ENCODE results near the gene RAB40C. TPM values are rescaled to one million over a fixed set of nuclear protein-coding genes. Genes with fewer than 3 reads are reported as not detected.

Gene RAB40C
- total and polyA plus RNA-seq, 9 donors = 9.4 to 15.4 (median 13.0) TPM

DNA sequence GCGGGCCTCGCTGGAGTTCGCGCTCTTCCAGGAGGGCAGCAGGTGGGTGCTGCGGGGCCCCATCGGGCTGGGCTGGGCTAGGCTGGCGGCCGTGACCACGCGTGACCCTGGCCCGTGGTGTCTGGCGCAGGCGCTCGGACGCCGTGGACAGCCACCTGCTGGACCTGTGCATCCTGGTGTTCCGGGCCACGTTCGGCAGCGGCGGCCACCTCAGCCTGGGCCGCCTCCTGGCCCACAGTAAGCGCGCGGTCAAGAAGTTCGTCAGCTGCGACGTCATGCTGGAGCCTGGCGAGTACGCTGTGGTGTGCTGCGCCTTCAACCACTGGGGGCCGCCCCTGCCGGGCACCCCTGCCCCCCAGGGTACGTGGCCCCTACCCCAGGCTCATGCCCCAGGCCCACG lies 37.7 kb upstream of the RAB40C start:
- Histone ChIP-seq H3K27ac (ENCODE audit: low read length) (no peak overlapping the region), H3K4me1 (ENCODE audit: control insufficient read depth, insufficient read depth, low read length) (peaks cover 25% of the 10 kb centered on the region), H3K27me3 (ENCODE audit: control insufficient read depth, insufficient read depth, low read length) (peaks cover 3% of the 10 kb centered on the region), H3K36me3 (ENCODE audit: control insufficient read depth, insufficient read depth, low read length) (peaks cover 47% of the 10 kb centered on the region), H3K4me3 (ENCODE audit: low read length) (no peak overlapping the region), H3K9me3 (replicated peaks; ENCODE audit: control insufficient read depth, low read depth, low read length) (no peaks in the 10 kb centered on the region)
- no peak for DNase-seq
- 97% methylated on average over 34 of the region's 35 CpGs for WGBS (ENCODE audit: insufficient coverage)

DNA sequence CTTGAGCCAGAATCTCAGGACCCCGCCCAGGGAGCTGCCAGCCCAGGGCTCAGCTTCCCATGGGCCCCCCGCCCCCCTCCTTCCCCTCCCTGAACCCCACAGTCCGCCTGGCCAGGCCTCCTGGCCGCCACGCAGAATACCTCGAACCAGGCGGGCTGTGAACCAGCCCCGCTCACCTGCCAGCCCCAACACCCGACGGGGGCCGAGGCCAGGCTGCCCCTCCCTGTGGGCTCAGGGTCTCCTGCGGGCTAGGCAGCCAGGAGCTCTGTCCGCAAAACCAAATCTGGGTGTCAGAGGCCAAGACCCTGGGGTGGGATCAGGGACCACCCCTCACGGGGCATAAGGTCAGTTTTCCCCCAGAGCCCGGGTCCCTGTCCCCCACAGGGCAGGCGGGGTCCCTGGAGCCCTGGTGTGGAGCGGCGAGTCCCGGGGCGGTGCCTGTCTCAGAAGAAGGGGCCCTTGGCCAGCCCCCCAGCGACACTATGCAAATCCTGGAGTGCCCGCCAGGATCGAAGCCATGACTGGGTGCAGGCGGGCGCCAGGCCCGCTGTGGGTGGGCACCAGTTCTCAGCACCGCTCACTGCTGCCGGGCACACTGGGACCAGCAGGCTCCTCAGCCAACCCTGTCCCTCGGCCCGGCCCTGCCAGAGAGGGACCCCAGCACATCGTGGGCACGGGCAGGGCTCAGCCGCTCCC lies 36.1 kb upstream of the RAB40C start:
- peaks cover 41% of the 10 kb centered on the region for H3K36me3 ChIP-seq (ENCODE audit: control insufficient read depth, insufficient read depth, low read length)
- peaks cover 33% of the 10 kb centered on the region for H3K4me1 ChIP-seq (ENCODE audit: control insufficient read depth, insufficient read depth, low read length)
- H3K27me3 ChIP-seq (ENCODE audit: control insufficient read depth, insufficient read depth, low read length) = peaks cover 18% of the 10 kb centered on the region
- no peak overlapping the region for H3K4me3 ChIP-seq (ENCODE audit: low read length)
- no peaks in the 10 kb centered on the region for H3K9me3 ChIP-seq (replicated peaks; ENCODE audit: control insufficient read depth, low read depth, low read length)
- 89% methylated on average over 26 of the region's 33 CpGs for WGBS (ENCODE audit: insufficient coverage)
- no peak overlapping the region for H3K27ac ChIP-seq (ENCODE audit: low read length)
- no peak for DNase-seq

DNA sequence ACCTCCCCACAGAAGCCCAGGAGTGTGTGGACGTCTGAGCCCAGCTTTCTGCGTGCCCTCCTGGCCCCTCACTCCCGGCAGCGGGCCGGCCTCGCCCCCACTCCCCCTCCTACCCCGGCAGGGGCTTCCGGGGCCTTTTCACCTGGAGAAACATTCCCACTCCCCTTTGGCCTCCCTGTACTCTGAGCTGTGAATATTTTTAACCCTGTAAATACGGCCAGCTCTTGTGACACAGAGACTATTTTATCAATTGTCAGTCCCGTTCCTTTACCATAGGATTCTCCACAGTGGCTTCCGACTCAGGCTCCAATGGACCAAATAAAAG lies 35.6 kb upstream of the RAB40C start:
- 54% methylated on average over 11 of the region's 11 CpGs for WGBS (ENCODE audit: insufficient coverage)
- peaks cover 23% of the 10 kb centered on the region for H3K27me3 ChIP-seq (ENCODE audit: control insufficient read depth, insufficient read depth, low read length)
- no peak for DNase-seq

DNA sequence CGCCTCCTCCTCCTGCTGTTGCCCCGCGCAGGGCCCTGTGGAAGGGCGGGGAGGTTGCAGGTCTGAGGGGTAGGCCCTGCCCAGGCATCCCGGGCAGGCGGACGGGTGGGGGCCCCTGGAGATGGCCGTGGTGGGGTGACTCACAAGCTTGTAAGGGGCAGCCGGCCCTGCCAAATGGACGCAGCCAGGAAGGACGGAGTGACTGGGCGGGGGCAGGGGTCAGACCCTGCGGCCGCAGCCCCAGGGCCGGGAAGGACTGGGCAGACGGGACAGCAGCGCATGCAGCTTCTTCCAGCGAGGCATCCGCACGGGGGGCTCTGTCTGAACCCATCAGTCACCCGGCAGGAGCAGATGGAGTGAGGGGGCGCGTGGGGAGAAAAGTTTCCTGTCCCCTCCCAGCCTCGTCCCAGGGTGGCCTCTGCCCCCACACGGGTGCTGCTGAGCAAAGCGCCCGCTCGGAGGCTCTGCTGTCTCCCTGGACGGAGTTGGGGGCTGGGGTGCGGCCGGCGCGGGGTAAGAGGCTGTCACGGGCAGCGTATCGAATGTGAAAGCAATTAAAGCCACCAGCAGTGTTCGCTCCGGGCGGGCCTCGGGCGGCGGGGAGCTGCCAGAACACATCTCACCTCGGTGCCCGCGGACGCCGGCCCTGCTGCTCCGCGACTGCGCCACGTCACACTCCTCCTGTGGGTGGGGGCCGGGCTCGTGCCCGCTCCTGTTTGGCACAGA lies 35.1 kb upstream of the RAB40C start:
- Histone ChIP-seq H3K9me3 (replicated peaks; ENCODE audit: control insufficient read depth, low read depth, low read length) (no peaks in the 10 kb centered on the region), H3K4me3 (ENCODE audit: low read length) (no peak overlapping the region), H3K4me1 (ENCODE audit: control insufficient read depth, insufficient read depth, low read length) (peaks cover 43% of the 10 kb centered on the region), H3K27ac (ENCODE audit: low read length) (no peak overlapping the region), H3K27me3 (ENCODE audit: control insufficient read depth, insufficient read depth, low read length) (peaks cover 29% of the 10 kb centered on the region), H3K36me3 (ENCODE audit: control insufficient read depth, insufficient read depth, low read length) (peaks cover 31% of the 10 kb centered on the region)
- WGBS (ENCODE audit: insufficient coverage) = 61% methylated on average over 49 of the region's 54 CpGs
- DNase-seq = no peak

More for the DNA sequence above, 35.6 kb upstream of the RAB40C start:
- peaks cover 37% of the 10 kb centered on the region for H3K36me3 ChIP-seq (ENCODE audit: control insufficient read depth, insufficient read depth, low read length)
- no peaks in the 10 kb centered on the region for H3K9me3 ChIP-seq (replicated peaks; ENCODE audit: control insufficient read depth, low read depth, low read length)
- no peak overlapping the region for H3K4me3 ChIP-seq (ENCODE audit: low read length)
- H3K4me1 ChIP-seq (ENCODE audit: control insufficient read depth, insufficient read depth, low read length) = peaks cover 38% of the 10 kb centered on the region
- H3K27ac ChIP-seq (ENCODE audit: low read length) = no peak overlapping the region

DNA sequence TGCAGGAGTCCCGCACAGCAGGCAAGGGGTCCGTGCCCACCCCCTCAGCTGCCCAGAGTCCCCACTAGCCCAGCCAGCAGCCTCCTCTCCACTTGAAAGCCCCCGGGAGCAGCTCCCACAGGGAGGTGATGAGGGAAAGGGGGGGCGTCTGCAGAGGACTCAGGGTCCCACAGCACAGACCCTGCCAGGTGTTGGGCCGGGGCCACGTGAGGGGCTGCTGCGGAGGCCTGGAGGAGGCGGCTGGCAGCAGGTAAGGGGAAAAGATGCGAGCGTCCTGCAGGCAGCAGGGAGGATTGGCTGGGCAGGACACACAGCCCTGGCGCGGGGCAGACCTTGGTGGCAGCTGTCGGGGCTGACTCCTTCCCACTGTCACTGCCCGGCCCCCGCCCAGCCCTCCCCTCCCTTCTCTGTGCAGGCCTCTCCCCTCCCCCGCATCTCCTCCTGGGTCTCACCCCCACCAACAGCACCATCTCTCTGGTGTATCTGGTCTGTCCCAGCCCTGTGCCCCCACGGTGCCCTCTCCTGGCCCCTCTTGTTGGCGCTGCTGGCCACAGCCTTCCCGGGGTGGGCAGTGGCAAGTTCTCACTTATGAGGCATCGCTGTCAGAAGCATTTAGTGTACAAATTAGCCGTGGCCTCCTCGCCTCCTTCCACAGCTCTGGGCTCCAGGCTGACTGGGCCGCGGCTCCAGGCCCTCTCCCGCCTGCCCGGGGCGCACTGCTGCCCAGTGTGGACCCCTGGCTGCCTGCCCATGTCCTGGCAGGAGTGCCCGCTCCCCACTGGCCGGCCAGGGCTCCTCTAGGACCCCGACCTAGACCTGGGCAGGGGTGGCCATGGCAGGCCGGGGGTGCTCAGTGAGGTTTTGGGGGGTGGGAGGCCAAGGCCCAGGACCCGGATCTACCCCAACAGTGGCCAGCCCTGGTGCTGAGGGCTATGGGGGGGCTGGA lies 34.1 kb upstream of the RAB40C start:
- no peak for DNase-seq
- peaks cover 31% of the 10 kb centered on the region for H3K27me3 ChIP-seq (ENCODE audit: control insufficient read depth, insufficient read depth, low read length)
- WGBS (ENCODE audit: insufficient coverage) = 62% methylated on average over 23 of the region's 32 CpGs
- H3K36me3 ChIP-seq (ENCODE audit: control insufficient read depth, insufficient read depth, low read length) = peaks cover 29% of the 10 kb centered on the region
- H3K4me1 ChIP-seq (ENCODE audit: control insufficient read depth, insufficient read depth, low read length) = peaks cover 44% of the 10 kb centered on the region
- no peak overlapping the region for H3K4me3 ChIP-seq (ENCODE audit: low read length)
- H3K27ac ChIP-seq (ENCODE audit: low read length) = no peak overlapping the region
- no peaks in the 10 kb centered on the region for H3K9me3 ChIP-seq (replicated peaks; ENCODE audit: control insufficient read depth, low read depth, low read length)

DNA sequence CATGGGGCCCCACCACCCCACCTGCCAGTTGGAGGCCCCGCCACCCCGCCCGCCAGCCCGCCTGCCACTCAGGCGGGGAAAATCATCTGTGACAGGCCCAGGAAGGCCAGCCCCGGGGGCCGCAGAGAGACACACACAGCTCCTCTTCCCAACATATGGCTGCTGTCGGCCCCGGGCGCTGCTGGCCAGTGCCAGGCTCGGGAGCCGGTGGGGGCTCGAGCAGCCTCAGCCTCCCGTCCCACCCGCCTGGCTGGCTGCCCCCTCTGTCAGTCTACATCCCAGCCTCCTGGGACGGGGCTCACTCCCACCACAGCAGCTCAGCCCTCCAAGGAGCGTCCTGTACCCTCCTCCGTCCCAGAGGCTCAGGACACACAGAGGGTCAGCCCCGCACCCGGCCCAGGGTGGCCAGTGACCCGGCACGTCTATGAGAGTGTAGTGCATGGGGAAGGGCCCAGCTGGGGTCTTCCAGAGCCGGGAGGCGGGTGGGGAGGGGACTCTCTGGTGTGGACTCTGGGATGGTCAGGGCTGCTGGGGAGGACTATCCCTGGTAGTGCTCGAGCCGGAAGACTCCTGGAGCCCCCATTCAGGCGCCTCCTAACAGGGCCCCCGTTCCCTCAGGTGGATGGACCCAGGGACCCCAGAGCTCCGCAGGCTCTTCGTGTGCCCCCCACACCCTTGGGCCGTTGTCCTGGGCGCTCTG lies 33.2 kb upstream of the RAB40C start:
- 80% methylated on average over 27 of the region's 32 CpGs for WGBS (ENCODE audit: insufficient coverage)
- no peak overlapping the region for H3K4me3 ChIP-seq (ENCODE audit: low read length)
- H3K27me3 ChIP-seq (ENCODE audit: control insufficient read depth, insufficient read depth, low read length) = peaks cover 39% of the 10 kb centered on the region
- DNase-seq = no peak
- H3K4me1 ChIP-seq (ENCODE audit: control insufficient read depth, insufficient read depth, low read length) = peaks cover 46% of the 10 kb centered on the region
- H3K9me3 ChIP-seq (replicated peaks; ENCODE audit: control insufficient read depth, low read depth, low read length) = no peaks in the 10 kb centered on the region
- peaks cover 25% of the 10 kb centered on the region for H3K36me3 ChIP-seq (ENCODE audit: control insufficient read depth, insufficient read depth, low read length)
- H3K27ac ChIP-seq (ENCODE audit: low read length) = no peak overlapping the region

DNA sequence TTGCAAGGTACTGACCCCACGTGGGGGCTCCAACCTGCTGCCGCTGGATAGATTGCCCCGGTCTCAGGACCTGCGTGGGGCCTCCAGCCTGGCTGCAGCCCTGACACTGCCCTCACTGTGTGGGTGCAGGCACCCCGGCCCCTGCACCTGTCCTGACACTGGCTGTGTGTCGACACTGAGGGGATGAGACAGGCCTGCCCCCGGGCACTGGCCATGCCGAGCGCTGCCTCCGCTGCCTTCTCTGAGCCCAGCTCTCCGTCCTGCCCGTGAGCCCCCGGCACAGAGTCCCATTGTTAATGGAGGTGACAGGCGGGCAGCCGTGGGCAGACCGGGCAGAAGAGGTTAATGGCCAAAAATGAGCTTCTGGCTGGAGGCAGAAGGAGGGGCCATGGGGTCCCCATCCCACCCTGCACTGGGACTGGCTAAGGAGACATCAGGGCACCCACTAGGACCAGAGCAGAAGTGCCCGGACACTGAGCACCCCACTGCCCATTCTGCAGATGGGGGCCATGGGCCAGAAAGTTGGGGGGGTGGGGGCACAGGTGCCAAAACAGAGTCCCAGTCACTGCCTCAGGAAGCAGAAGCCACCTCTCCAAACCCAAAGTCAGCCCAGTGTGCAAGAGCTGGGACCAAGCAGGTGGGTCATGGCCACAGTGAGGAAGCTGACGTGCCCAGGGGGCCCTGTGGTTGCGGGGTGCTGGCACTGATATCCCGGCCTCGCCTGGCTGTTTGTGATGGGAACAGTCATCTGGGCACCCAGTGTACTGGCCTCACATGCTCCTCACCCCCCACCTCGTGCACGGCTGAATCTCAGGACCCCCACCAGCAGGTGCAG lies 32.2 kb upstream of the RAB40C start:
- no peak for DNase-seq
- Histone ChIP-seq H3K4me1 (ENCODE audit: control insufficient read depth, insufficient read depth, low read length) (peaks cover 46% of the 10 kb centered on the region), H3K27me3 (ENCODE audit: control insufficient read depth, insufficient read depth, low read length) (peaks cover 50% of the 10 kb centered on the region), H3K4me3 (ENCODE audit: low read length) (no peak overlapping the region), H3K36me3 (ENCODE audit: control insufficient read depth, insufficient read depth, low read length) (peaks cover 19% of the 10 kb centered on the region), H3K27ac (ENCODE audit: low read length) (no peak overlapping the region), H3K9me3 (replicated peaks; ENCODE audit: control insufficient read depth, low read depth, low read length) (no peaks in the 10 kb centered on the region)
- WGBS (ENCODE audit: insufficient coverage) = 81% methylated on average over 16 of the region's 23 CpGs

DNA sequence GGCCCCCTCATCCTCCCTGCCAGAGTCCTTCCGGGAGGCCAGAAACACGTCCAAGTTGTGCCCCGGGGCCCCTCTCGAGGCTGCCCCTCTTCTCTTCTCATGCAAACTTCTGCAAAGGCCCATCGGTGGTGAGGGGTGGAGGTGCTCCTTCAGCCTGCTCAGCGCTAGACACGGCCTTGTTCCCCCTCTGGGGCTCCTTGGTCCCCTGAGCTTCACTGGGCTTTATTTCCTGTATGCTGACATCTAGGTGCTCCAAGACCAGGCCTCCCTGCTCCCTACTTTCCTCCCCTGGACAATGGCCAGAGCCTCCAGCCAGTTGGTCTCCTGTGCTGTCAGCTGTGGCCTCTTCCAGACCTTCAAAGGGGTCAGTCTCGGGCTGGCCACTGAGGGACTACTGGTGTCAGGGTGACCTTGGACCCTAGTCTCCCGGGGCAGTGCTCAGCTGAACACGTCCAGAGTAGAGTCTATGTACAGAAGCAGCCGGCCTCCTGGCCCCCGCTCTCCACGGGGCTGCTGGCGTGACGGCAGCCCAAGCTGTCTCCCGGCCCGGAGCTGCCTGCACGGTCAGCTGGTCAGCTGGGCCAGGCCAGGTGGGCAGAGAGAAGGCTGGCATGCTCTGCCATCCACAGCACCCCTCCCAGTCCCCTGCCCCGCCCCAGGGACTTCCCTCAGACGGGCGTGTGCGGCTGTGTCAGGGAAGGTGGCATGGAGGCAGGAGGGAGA lies 31.4 kb upstream of the RAB40C start:
- H3K36me3 ChIP-seq (ENCODE audit: control insufficient read depth, insufficient read depth, low read length) = peaks cover 15% of the 10 kb centered on the region
- DNase-seq = no peak
- no peak overlapping the region for H3K4me3 ChIP-seq (ENCODE audit: low read length)
- no peaks in the 10 kb centered on the region for H3K9me3 ChIP-seq (replicated peaks; ENCODE audit: control insufficient read depth, low read depth, low read length)
- H3K27ac ChIP-seq (ENCODE audit: low read length) = no peak overlapping the region
- peaks cover 56% of the 10 kb centered on the region for H3K27me3 ChIP-seq (ENCODE audit: control insufficient read depth, insufficient read depth, low read length)
- peaks cover 46% of the 10 kb centered on the region for H3K4me1 ChIP-seq (ENCODE audit: control insufficient read depth, insufficient read depth, low read length)
- 45% methylated on average over 14 of the region's 22 CpGs for WGBS (ENCODE audit: insufficient coverage)

DNA sequence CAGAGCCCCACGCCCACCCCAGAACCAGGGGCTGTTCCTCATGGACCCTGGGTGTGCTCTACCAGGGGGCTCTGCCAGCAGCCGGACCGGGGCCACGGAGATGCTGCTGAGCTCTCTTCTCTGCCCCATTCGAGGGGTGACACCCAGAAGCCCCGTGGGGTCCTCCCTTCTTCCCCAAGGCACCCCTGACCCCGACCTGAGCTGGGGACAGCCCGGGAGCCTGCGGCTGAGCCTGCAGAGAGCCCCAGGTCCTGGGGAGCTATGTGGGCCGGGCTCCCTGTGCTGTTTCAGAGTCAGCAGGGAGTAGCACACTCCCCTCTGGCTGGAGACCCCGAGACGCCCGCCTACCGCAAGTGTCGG lies 30.9 kb upstream of the RAB40C start:
- no peaks in the 10 kb centered on the region for H3K9me3 ChIP-seq (replicated peaks; ENCODE audit: control insufficient read depth, low read depth, low read length)
- DNase-seq = no peak
- no peak overlapping the region for H3K4me3 ChIP-seq (ENCODE audit: low read length)
- WGBS (ENCODE audit: insufficient coverage) = 57% methylated on average over 14 of the region's 15 CpGs
- H3K27me3 ChIP-seq (ENCODE audit: control insufficient read depth, insufficient read depth, low read length) = peaks cover 59% of the 10 kb centered on the region
- no peak overlapping the region for H3K27ac ChIP-seq (ENCODE audit: low read length)
- peaks cover 9% of the 10 kb centered on the region for H3K36me3 ChIP-seq (ENCODE audit: control insufficient read depth, insufficient read depth, low read length)
- H3K4me1 ChIP-seq (ENCODE audit: control insufficient read depth, insufficient read depth, low read length) = peaks cover 46% of the 10 kb centered on the region
